Occipital lobe (tissue), 2 donors: Measurements from ENCODE around the gene CEP164. TPM values are rescaled to one million over a fixed set of nuclear protein-coding genes. Genes with fewer than 3 reads are reported as not detected.

Experiments used
- DNase-seq: peaks from one replicate; lab custom pipeline; 2025; lab: John Stamatoyannopoulos, UW
- total RNA-seq: library from RNA; depleted of rRNA; stranded (reverse); fragments of >200 nt; gene quantifications from one replicate; pipeline ENCODE4 v1.2.3, GENCODE V29; 2014

The CEP164 gene
- total RNA-seq, 1 donor from 2014 or later = 19.5 TPM

GRCh38 chr11:117418737-117419481 lies 91.3 kb downstream of the CEP164 start:
- DNase-seq = no peak

GRCh38 chr11:117419482-117420142 lies 92.0 kb downstream of the CEP164 start:
- no peak for DNase-seq

GRCh38 chr11:117420143-117420485 lies 92.5 kb downstream of the CEP164 start:
- DNase-seq = no peak

DNA sequence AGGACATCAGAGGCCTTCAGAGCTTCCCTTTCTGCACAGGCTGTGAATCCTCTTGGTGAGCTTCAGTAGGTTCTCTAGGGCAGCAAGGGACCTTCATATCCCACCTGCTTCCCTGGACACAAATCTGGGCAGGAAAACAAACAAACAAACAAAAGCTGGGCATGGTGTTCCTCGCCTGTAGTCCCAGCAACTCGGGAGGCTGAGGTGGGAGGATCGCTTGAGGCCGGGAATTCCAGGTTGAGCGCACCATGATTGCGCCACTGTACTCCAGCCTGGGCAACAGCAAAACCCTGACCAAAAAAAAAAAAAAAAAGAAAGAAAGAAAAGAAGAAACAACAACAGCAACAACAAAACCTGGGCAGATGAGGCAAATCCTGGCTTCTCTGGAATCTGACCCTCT lies 92.9 kb downstream of the CEP164 start:
- DNase-seq = no peak

DNA sequence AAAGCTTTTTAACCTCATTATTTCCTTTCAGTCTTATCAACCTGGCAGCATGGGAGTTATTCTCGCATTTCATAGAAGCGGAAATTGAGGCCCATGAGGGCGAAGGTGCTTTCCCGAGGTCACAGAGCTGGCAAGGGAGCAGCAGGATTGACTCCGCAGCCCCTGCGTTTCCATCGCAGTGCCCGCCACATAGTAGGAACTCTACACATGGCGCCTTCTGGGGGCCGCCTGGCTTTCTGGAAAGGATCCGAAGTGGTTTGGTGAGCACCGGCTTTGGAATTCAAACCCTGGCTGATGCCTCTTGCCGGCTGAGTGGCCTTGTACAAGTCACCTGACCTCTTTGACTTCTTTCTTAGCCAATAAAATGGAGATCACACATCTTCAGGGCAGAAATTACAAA lies 93.4 kb downstream of the CEP164 start:
- DNase-seq = no peak

GRCh38 chr11:117421476-117421875 lies 93.8 kb downstream of the CEP164 start:
- DNase-seq = no peak

GRCh38 chr11:117423046-117423575 lies 95.5 kb downstream of the CEP164 start:
- DNase-seq = no peak

- DNase-seq = no peak
Measured at GRCh38 chr11:117424781-117425180, 97.1 kb downstream of the CEP164 start.

DNA sequence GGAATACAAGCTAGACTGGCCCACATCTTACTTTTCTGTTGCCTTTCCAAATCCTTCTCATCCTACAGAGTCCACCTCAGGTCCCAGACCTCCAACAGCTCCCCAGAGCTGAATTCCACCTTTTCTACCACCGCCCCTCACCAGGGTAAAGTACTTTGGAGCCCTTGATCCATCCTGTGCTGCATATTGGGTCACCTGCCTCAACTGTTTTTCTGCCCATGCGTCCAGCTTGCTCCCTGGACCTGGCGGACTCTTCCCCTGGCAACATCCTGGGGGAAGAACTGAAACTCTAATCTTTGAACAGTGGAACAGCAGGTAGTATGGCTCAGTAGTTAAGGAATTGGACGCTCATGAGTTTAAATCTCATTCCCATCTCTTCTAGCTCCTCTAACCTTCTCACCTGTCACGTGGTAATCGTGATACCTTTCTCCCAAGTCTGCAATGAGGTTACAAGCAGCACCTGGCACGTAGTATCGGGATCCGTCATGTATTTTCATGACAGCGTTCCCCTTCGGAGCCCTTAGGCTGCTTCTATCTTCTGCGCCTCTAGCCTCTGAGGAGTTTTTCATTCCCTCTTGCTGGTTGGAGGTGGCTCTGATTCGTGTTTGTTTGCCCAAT lies 98.1 kb downstream of the CEP164 start:
- no peak for DNase-seq

- peak; percentile 53 for DNase-seq
Measured at GRCh38 chr11:117426297-117426685, 98.6 kb downstream of the CEP164 start.

DNA sequence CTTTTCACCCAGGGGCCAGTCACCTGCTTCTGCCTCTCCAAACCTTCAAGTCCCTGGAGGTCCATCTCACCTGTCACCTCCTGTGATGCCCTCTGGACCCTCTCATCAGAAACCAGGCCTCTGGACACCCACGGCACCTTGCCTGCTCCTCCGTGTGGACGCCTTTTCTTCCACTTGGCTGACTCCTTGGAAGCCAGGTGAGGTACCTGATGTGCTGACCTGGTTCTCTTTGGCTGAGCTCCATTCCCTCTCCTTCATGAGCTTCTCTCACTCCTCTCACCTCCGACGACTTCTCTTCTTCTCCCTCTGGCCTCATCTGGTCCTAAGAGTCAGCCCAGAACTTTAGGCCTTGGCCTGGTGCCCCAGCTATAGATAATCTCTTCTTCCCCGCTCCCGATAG lies 99.3 kb downstream of the CEP164 start:
- no peak for DNase-seq

DNA sequence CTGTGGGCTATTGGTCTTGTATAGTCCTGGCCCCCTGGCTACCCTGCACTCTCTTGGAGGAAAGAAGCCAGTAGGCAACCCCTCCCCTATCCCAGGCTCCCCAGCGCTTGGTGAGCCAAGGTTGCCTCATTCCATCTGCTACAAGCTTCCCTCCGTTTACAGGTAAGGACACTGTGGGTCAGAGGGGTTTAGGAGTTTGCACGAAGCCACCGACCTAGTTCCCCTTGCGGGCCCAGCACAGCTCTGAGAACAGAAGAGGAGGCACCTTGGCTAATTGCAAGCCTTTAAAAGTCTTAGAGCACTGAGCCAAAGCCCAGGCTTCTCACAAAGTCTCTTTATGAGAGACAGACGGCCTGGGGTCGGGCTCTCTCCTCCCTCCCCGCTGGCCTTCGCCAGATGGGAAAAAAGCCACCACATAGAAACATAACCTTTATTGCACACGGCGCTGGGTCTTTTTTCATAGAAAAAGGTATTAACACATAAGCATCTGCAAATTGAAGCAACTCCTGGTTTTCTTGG lies 99.8 kb downstream of the CEP164 start:
- DNase-seq = no peak

DNA sequence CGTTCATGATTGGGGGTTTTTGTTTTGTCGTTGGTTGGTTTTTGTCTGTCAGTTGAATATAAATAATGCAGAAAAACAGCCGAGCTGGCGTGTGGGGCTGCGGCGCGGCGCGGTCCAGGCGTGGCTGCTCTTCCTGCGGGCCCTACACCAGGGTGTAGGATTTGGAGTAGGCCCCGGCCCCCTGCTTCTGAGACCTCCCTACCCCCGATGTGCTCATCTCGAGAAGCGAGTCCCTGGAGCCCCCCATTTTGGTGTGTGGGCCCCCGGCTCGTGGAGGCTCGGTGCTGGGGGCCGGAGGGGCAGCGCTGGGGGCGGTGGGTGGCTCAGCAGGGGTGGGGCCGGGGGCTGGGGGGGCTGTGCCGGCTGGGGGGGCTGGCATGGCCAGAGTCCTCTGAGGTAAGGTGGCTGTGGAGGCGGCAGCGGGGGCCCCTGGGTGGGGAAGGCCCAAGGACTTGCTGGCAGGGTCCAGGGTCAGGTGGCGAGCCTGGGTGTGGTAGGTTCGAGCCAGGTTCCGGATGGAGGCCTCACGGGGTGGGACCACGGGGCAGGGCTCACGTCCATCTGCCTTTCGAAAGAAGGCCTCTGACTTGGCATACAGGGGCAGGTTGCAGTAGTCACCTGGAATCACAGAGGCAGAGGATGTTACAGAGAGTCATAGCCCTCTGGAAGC lies 100.7 kb downstream of the CEP164 start:
- DNase-seq = no peak

- DNase-seq = no peak
Measured at GRCh38 chr11:117428856-117429229, 101.2 kb downstream of the CEP164 start.

DNA sequence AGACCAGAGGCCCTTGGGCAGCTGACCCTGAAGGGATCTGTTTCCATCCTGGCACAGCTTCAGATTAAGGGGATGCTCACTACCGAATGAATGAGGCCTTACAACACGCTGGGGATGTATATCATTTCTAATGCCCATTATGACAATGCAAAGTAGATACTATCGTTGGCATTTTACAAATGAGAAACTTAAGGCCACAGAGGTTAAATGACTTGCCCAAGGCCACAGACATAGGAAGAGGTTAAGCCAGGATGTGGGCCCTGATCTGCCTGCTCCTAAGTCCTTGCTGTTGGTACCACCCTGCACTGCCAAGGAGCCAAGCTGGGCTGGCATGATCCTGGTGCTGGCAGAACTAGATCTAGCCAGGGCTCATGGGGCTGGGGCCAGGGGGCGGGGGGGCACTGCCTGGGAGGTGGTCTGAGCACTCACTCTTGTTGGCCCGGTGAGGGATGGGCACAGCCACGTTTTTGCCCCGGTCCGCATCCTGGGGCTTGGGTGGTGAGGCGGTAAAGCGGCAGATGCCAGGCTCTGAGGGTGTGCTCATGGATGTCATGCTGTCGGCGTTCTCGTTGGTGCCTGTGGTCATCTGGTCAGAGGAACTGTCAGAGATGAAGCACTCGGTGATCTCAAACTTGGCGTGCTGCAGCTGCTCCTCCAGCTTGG lies 102.8 kb downstream of the CEP164 start:
- no peak for DNase-seq

- no peak for DNase-seq
Measured at GRCh38 chr11:117431436-117431835, 103.8 kb downstream of the CEP164 start.

DNA sequence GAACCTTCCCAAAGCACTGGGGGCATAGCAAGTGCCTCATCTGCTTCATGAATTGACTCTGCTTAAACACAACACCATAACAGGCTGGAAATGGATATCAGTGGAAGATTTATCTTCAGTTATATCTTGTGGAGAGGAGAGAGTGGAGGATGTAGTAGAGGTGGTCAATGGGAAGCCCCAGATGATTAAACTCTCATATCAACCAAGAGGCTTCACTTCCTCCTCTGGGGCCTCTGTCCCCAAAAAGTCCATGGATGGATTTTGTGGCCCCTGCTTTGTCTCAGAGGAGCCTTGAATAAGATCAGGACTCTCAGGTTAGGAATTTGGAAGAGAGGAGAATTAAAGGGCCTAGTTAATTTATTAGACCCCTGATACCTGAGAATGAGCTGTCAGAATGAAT lies 106.1 kb downstream of the CEP164 start:
- DNase-seq = no peak

GRCh38 chr11:117434481-117434880 lies 106.8 kb downstream of the CEP164 start:
- no peak for DNase-seq

GRCh38 chr11:117435326-117435725 lies 107.7 kb downstream of the CEP164 start:
- no peak for DNase-seq

DNA sequence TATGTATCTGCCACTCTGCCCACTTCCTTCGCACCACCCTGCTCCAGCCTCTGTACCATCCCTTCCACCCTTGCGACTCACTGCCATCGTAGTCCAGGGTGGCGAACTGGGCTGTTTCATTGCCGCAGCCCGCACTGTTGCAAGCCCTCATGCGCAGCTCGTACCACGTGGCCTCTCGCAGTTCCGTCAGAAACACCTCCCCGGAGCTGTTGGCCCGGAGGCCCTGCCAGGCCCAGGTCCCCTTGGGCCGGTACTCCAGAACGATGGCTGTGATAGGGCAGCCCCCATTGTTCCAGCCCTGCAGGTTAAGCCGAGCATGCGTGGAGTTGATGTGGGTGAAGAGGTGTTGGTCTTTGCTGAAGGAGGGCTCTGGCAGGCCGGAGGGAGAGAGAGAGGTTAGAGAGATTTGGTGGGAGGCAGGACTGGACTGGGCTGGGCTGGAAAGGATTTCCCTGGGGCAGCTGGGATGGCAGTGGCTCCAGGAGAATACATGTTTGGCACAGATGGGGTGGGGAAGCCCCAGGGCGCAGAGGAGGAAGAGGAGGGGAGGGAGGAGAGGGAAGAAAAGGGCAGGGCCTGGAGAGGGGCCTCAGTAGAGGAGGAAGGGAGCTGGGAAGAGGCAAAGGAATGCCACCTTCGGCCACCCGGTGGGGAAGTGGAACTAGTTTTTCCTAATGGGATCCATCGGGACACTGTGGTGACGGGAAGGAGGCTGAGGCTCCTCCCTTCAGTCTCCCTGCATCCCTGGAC lies 109.6 kb downstream of the CEP164 start:
- no peak for DNase-seq

- DNase-seq = no peak
Measured at GRCh38 chr11:117437791-117438130, 110.1 kb downstream of the CEP164 start.
